Pons (tissue), 1 donor: ENCODE data around the gene PRMT5.

Experiments
- DNase-seq: peaks from one replicate; pipeline ENCODE4 v3.0.0-alpha.2; 2016; ENCODE audit warnings: low spot score

Gene PRMT5

DNA sequence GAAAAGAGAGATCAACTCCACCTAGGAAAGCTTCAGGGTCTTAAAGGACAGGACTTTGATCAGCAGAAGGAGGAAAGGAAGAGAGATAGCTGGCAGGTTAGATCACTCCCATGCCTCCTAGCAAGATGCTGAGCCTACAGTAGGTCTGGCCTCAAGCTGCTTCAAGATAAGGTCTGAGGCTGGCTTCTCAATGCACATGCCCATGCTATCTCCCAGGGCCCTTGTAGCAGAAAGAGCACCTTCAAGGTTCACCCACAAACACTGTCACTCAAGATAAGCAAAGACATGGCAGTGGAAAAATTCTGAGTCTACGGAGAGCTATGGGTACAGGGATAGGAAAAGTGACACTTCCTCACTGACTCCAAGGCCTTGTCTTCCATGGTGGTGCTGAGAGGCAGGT, 31.8 kb downstream of the PRMT5 start:
- no peak for DNase-seq

- DNase-seq: no peak
Measured at GRCh38 chr14:22896760-22897159, 32.4 kb downstream of the PRMT5 start.

GRCh38 chr14:22896356-22896755, 32.8 kb downstream of the PRMT5 start:
- DNase-seq: no peak

GRCh38 chr14:22895402-22895801, 33.8 kb downstream of the PRMT5 start:
- DNase-seq: no peak

DNA sequence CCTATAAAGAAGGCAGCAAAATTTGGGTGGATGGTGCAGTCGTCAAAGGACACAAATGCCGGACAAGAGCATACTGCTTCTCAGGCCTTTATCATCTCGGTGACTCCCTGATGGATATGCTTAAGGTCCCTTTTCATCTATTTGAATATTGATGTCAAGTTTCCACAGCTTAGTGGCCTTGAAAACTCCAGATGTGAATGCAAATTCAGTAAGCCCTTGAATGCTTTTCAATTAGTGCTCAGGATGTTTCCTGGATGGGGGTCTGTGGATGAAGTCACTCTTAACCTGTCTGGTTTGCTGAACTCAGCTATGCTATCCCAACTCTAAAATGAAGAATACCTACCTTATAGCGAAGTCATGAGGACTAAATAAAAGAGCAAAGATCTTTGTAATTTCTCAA, 35.5 kb downstream of the PRMT5 start:
- DNase-seq: no peak

GRCh38 chr14:22892488-22892887, 36.7 kb downstream of the PRMT5 start:
- DNase-seq: no peak

GRCh38 chr14:22890416-22890815, 38.8 kb downstream of the PRMT5 start:
- DNase-seq: no peak

GRCh38 chr14:22888662-22889061, 40.5 kb downstream of the PRMT5 start:
- no peak for DNase-seq

DNA sequence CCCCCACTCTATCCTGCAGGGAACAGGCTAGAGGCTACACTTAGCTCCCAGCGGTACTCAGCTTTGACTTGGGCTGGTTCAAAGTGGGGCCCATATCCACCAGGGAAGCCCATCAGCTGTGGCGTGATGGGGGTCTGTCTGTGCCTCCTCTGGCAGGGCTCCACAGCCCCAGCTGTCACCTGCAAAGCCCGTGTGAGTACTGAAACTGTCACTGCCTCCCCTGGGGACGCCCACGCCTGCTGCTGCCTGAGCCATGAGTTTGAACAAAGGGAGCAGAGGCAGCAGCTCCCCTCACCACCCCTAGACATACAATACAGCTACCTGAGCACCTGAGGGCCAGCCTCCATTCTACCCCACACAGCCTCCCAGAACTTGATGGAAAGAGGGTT, 41.2 kb downstream of the PRMT5 start:
- DNase-seq: no peak

DNA sequence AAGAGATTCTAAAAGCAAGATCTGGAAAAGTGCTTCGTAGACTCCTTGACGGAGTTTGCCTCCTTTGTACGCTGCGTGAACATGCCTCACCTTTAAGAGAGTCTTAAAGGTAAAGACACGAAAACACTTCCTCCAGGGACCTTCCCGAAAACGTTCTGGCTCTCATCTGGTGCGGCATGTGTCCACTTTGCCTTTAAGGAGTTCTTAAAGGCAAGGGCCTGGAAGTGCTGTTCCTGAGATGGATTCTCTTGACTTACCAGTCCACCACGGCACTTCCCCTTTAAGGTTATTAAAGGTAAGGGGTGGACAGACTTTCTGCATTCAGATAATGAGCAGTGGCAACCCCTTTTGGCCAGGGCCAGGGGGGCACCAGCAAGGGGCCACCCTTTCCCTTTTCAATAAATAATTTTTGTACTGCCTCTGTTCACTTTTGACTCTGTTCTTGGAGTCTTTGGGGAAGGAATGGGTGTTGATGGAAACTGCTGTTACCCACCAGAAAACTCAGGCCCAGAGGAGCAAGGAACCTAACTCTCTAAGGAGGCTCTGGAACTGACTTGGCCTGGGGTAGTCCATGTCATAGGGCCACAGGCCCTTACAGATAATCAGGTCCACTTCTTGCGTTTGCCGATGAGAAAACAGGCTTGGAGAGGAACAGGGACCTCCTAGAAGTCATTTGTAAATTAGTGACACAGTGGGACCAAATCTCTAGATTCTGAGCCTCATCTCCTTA, 41.8 kb downstream of the PRMT5 start:
- peak; percentile 17 for DNase-seq

DNA sequence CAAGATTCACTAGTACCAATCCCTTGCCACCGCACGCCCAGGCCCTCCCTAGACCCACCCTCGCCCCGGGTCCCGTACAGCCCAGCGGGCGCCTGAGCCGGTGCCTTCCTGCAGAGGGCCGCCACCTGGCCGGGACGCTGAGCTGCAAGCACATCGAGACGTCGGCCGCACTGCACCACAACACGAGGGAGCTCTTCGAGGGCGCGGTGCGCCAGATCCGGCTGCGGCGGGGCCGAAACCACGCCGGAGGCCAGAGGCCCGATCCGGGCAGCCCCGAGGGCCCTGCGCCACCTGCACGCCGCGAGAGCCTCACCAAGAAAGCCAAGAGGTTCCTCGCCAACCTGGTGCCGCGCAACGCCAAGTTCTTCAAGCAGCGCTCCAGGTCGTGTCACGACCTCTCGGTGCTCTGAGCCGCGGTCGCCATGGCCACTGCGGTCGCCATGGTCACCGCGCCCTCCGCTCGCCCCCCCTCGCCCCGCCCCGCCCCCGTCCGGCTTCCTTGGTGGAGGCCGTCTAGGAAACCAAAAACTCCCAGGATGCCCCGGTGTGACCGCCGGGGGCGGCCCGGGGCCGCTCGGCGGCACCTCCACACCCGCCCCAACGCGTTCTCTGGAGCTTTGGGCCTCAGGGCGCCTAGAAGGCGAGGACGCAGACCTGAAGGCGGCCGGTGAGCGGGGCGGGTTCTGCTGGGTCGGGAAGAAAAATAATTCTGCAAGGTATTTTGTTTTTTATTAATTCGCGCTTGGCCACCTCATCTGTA, 42.5 kb downstream of the PRMT5 start:
- DNase-seq: no peak

GRCh38 chr14:22885975-22886374, 43.2 kb downstream of the PRMT5 start:
- DNase-seq: no peak

- DNase-seq: no peak
Measured at GRCh38 chr14:22884738-22885523, 44.2 kb downstream of the PRMT5 start.

GRCh38 chr14:22884076-22884737, 45.0 kb downstream of the PRMT5 start:
- DNase-seq: no peak

GRCh38 chr14:22883173-22883976, 45.8 kb downstream of the PRMT5 start, which contains the start of gene REM2:
TSS of gene REM2 (plus strand) at chr14:22883222. CDS start at chr14:22883288, 66 bp downstream.
- DNase-seq: no peak

DNA sequence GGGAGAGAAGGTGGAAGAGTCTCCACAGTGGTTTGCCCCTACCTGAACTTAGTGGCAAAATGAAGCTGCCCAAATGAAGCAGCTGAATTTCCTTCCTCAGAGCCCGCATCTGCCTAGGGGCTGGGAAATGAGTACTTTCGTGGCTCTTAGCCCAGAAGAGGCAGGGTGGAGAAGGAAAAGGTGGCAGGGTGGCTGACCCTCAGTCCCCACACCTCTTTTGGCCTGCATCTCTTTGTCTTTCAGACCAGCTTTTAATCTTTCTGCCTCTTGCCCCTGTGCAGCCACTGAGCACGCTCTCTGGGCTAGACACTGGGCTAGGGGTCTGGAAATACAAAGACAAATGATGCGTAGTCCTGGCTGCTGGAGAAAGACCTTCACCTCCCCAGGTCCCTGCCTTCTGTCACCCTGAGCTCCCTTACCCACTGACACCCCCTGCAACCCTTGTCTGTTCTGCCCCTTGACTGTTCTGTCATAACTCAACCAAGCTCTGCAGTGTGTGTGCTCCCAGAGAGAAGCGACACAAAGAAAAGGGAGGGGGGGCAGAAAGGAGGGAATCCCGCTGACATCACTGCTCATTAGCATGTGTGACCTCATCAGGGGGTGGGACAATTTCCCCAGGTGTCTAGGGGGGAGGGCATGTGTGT, 46.5 kb downstream of the PRMT5 start:
- DNase-seq: peak; percentile 21

GRCh38 chr14:22882064-22882463, 47.1 kb downstream of the PRMT5 start:
- no peak for DNase-seq

DNA sequence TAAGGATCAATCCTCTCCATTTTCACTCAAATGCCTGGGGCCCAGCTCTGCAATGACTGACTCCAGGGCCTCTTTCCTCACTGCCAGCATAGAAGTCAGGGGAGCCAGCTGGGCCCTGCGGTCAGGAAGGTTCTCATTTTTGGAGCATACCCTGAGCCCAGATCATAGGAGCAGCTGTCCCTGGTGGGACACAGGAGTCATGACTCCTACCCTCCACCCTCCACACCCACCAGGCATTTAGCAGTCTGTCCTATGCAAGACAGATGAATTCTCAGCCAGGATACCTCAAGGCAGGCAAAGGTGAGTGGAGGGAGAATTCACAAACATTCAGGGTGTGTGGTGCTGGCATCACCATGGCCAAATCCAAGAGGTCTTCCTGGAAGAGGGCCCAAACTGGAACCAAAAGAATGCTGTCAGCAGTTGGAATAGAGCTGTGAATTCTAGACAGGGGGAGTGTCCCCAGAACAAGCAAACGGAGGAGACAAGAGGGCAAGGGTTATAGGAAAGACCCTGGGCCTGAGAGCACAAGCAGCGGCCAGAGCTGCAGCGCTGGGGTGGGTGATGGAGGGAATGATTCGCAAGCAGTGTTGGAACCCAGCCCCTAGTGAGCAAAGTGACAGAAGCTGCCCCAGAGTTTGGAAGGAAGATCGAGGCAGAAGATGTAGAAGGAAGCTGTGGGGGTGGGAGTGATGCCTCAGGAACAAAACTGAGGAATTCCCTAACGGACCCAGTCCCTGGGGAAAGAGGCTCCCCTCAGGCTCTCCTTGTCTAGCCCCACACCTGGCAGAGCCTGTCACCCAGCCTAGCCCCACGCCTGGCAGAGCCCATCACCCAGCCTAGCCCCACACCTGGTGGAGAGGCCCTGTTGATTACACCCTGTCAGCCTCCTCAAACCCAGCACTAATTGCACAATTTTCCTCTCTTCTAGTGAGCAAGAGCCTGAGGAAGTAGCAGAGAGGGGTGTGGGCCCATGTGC, 50.6 kb downstream of the PRMT5 start:
- DNase-seq: no peak

DNA sequence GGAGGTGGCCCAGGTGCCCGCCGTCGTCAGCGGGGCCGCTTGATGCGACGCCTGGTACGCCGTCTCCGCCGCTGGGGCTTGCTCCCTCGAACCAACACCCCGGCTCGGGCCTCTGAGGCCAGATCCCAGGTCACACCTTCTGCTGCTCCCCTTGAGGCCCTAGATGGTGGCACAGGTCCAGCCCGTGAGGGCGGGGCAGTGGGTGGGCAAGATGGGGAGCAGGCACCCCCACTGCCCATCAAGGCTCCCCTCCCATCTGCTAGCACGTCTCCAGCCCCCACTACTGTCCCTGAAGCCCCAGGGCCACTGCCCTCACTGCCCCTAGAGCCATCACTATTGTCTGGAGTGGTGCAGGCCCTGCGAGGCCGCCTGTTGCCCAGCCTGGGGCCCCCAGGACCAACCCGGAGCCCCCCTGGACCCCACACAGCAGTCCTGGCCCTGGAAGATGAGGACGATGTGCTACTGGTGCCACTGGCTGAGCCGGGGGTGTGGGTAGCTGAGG, 52.1 kb downstream of the PRMT5 start:
- no peak for DNase-seq
